ENCODE data around the gene CKMT2.

Gene CKMT2

GRCh38 chr5:81233080-81233634 is at the start of gene CKMT2:
Gene CKMT2 (plus strand): TSS chr5:81233322. CDS start chr5:81251133, 17,811 bp downstream.
- no peak for DNase-seq (ENCODE audit: low spot score)

GRCh38 chr5:81183811-81184748 is 49.0 kb upstream of the CKMT2 start:
- DNase-seq (ENCODE audit: low spot score): no peak

DNA sequence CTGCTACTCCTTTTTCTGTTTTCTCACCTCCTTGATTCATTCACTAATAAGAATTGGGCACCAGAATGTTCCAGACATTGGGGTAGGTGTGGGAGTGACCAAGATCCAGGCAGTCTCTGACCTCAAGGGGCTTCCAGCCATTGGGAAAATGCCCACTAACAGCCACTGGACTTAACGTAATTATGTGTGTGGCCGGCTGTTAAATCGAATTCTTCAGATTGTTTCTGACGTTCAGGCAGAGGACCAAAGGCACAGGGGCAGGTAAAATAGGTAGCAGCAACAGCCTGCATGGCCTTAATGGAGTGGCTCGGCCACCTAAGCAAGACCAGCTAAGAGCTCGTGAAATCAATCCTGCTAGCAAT is 48.4 kb upstream of the CKMT2 start:
- no peak for DNase-seq (ENCODE audit: low spot score)

DNA sequence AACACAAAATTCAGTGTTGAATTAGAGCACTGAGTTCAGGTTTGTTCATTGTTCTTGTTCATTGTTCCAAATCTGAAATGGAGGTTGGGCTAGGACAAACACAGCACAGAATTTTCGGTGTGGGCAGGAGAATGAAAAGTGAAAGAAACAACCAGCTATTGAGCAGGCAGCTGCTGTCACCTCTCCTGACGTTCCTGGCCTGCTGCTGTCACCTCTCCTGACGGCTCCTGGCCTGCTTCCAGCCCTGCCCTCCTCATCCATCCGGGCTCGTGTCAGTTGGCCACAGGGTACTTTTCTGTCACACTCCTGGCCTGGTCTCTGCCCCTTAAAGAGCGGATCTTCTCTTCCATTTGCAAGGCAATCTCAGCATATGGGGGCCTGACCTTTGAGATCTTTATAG is 45.2 kb upstream of the CKMT2 start:
- no peak for DNase-seq (ENCODE audit: low spot score)

DNA sequence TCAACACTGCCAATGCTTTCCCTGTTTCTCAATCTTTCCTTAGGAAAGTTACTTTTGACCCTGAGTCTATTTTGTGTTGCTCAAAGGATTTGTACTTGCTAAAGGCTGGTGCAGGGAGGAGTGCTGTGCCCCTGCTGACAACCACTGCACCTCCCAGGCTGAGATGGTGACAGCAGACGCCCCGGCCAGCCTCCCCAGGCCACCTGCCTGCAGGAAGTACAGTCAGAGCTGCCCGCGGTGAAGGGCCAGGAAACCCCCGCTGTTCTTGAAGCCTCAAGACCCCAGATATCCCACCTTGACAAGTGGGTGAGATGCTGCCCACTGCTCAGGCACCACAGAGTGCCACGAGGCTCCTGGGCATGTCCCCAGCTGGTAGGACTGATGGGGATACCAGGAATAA is 44.2 kb upstream of the CKMT2 start:
- DNase-seq (ENCODE audit: low spot score): no peak

DNA sequence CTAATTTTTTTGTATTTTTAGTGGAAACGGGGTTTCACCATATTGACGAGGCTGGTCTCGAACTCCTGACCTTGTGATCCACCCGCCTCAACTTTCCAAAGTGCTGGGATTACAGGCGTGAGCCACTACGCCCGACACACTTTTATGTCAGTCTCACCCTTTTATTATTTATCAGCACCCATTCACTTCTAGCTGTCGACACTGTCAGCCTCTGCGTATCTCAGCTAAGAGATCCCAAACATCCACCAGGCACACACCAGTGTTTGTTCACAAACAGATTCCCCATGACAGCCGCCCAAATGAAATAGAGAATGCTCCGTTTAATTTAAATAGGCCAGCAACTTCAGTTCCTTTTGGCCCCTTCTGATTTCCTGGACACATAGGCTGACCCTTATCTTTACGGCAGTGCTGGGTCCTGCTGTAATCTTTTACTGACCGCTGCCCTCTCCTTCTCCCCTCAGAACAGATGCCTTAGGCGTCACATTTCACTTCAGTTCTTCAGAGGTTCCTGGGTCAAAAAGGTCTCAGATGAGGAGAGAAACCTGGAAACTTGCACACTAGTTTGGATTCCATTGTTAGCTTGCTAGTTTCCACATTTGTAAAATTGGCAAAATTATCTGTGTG is 43.1 kb upstream of the CKMT2 start:
- no peak for DNase-seq (ENCODE audit: low spot score)

GRCh38 chr5:81191726-81192372 is 41.3 kb upstream of the CKMT2 start:
- DNase-seq (ENCODE audit: low spot score): peak; percentile 21

GRCh38 chr5:81192373-81192750 is 40.8 kb upstream of the CKMT2 start:
- no peak for DNase-seq (ENCODE audit: low spot score)

GRCh38 chr5:81194633-81195334 is 38.3 kb upstream of the CKMT2 start:
- DNase-seq (ENCODE audit: low spot score): peak; percentile 63

DNA sequence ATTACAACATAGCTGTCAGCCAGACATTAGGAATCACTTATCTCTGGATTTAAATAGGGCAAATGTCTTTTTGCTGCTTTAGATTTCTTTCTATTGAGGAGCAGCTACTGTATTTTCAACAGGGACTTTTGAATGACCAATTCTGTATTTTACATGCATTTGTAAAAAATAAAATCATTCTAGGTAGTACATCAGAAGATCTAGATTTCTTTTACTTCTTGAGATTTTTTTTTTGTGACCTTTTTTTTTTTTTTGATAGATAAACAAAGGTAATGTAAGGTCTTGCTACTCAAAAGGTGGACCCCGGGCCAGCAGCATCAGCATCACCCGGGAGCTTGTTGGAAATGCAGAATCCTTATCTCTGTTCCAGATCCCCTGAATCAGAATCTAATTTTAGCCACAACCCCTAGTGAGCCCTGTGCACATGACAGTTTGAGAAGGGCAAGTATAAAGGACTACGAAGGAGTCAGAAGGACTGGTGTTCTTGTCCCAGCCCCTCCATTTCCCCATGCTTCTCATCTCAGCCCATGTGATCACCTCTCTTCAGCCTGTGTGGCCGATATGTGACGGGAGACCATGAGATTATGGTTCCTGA is 37.7 kb upstream of the CKMT2 start:
- DNase-seq (ENCODE audit: low spot score): no peak

- no peak for DNase-seq (ENCODE audit: low spot score)
Observed at GRCh38 chr5:81202655-81203054, 30.5 kb upstream of the CKMT2 start.

DNA sequence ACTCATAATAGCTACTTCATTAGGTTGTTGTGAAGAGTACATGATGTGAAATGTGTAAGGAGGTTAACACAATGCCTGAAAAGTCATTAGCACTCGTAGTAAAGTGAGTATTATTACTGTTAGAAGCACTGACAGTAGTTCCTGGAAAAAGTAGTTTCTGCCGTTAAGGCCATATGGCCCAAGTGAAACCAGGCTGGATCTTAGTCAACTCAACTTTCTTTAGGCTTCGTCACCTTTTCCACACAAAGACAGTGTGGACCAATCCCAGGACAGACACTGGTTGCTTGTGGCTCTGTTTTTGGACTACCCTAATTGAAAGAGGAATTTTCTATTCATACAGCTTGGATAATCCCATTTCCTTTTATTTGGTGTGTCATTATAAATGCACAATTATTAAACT is 29.4 kb upstream of the CKMT2 start:
- DNase-seq (ENCODE audit: low spot score): no peak

GRCh38 chr5:81204205-81204604 is 28.9 kb upstream of the CKMT2 start:
- no peak for DNase-seq (ENCODE audit: low spot score)

DNA sequence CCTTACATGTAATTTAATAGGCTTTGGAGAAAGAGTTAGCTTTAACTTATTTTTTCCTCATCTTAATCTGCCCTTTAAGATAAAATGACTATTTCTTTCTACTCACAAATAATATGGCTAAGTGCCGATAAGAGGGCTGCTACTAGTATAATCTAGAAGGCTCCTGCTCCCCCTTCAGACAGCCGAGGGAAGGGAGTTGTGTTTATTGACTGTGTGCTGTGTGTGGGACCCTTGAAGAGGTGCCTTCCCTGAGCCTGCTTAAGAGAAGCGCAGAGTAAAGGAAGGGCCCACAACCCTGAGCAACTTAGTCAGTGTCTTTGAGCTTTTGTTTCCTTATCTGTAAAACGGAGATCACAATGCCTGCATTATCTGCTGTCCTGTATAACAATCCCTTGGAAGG is 28.1 kb upstream of the CKMT2 start:
- DNase-seq (ENCODE audit: low spot score): no peak

- DNase-seq (ENCODE audit: low spot score): no peak
Observed at GRCh38 chr5:81207009-81207408, 26.1 kb upstream of the CKMT2 start.

GRCh38 chr5:81208904-81209303 is 24.2 kb upstream of the CKMT2 start:
- DNase-seq (ENCODE audit: low spot score): no peak

DNA sequence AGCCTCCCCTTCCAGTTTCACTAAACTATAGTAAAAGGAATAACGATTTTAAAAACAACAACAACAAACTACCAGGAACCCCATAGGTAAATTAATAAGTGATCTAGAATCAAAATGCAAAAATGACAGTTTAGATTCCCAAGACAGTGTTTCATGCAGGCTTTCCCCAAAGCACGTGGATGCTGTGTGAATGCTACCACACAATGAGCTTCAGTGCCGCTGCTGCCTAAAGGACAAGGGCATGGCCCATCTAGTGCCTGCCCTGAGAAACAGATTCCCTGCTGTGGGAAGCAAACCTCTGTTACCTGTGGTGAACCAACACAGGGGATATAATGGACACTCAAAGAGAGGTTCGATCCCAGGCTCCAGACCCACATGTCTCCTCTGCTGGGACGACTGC is 23.7 kb upstream of the CKMT2 start:
- no peak for DNase-seq (ENCODE audit: low spot score)

DNA sequence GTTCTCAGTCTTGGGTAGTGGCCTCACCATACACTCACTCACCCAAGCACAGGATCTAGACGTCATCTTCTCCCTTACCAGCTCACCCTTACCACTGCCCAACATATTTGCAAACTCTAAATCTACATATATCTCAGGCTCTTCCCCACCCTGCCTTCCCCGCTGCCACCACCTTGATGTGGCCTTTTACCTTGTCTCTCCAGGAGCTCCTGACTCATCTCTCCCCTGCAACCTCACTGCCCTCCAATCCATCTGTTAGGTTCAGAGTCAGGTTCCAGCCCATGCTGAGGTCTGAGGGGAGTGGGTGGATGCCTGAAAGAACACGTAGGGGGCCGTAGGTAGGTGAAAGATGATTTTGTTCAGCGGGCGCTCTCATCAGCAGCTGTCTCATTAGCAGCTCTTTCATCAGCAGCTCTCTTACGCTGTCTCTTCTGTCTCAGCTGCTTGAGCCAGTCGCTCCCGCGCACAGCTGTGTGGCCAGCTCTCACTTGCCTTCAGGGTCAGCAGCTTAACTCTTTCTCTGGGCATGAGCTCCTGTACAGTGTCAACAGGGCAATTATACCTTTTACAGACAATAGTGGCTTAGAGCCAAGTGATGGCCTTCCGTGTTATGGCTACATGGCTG is 23.1 kb upstream of the CKMT2 start:
- no peak for DNase-seq (ENCODE audit: low spot score)

GRCh38 chr5:81212211-81212751 is 20.8 kb upstream of the CKMT2 start:
- DNase-seq (ENCODE audit: low spot score): no peak

- no peak for DNase-seq (ENCODE audit: low spot score)
Observed at GRCh38 chr5:81213070-81213469, 20.1 kb upstream of the CKMT2 start.

GRCh38 chr5:81214848-81215247 is 18.3 kb upstream of the CKMT2 start:
- DNase-seq (ENCODE audit: low spot score): no peak
